CD4-positive, alpha-beta T cell treated with Interleukin-15 for 4 hours (primary cell): ENCODE data around the gene RGPD4.
"Not testable (repeated sequence)": the region's sequence is repeated elsewhere in the genome, so short reads cannot be mapped to it uniquely, and the experiment has no call there.

ENCODE experiments used
- DNase-seq: peaks from one replicate; pipeline ENCODE4 v3.0.0-alpha.2; 2020; ENCODE audit warnings: low spot score

RGPD4 gene

DNA sequence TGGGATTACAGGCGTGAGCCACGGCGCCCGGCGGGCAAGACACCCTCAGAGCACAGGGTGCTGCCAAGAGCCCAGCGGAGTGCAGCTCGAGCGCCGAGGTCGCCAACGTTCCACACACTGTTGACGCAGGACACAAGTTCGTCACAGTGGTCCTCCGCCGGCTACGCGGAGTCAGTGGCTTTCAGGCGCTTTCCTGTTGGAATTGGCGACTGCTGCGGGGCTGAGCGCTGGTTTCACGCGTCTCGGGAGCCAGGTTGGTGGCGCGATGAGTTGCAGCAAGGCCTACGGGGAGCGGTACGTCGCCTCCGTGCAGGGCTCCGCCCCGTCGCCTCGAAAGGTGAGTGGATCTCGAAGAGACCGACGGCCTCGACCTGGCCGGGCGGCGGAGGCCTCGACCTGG lies at the start of gene RGPD4:
Gene RGPD4 (plus strand): TSS at position 144 of the 400 bp plus-strand sequence. CDS start 122 bp downstream, at position 266.
- not testable (repeated sequence) for DNase-seq

DNA sequence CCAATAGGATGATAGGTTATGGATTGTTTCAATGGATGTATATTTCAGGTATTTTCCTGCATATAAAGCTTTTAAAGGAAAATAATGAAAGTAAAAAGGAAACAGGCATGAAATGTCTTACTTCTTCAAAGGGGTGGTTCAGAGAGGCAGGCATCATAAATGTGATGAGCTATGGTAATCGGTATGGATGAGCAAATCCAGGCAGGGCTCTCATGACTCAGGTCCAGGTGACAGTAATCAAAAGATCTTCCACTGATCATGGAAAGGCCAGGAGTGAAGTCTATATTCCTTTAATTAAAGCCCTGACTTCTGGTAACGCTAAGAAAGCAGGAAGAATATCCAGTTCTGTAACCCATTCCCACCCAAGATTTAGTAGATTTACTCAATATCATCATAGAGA lies 48.7 kb upstream of the RGPD4 start:
- no peak for DNase-seq

DNA sequence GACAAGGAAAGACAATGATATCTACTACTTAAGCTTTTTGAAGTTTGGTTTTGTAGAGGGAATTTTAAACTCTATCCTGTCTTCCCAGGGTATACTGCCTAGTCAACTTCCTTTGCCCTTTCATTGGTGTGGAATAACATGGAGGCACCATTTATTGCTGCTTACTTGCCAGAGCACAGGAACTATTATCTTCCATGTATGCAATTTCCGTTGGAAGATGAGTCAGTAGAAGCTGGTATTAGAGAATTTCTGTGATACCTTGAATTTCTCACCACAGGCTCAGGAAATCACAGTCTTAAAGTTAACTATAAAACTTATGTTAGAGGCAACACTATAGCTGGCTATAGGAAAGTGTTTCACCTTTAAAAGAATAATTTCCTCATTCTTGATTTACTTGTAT lies 40.9 kb upstream of the RGPD4 start:
- DNase-seq: no peak

DNA sequence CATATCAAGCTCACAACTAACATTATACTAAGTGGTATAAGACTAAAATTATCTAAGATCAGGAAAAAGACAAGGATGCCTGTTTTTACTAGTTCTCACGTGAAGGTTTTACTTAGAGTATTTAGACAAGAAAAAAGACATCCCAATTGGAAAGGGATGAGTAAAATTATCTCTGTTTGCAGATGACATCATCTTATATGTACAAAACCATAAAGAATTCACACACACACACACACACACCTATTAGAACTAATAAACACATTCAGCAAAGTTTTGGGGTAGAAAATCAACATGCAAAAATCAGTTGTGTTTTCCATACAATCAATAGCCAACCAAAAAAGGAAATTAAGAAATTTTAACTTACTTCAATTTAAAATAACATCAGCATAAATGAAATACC lies 35.9 kb upstream of the RGPD4 start:
- no peak for DNase-seq

DNA sequence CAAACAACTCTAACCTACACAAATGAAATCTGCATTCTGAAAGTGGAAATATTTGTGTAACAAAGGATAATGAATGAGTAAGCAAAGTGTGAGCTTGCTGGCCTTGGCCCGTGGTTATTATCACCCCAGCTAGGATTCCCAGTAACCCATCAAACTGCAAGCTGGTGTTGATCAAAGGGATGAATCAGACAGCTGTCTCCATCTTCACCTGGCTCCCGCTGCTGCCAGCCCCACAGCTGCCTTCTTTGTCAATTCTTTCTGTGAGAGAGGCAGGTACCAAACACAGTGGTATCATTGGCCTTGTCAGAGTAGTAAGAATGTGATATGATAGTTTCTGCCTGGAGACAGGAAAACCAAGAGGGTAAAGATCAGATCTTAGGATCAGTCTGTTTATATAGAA lies 25.2 kb upstream of the RGPD4 start:
- no peak for DNase-seq

DNA sequence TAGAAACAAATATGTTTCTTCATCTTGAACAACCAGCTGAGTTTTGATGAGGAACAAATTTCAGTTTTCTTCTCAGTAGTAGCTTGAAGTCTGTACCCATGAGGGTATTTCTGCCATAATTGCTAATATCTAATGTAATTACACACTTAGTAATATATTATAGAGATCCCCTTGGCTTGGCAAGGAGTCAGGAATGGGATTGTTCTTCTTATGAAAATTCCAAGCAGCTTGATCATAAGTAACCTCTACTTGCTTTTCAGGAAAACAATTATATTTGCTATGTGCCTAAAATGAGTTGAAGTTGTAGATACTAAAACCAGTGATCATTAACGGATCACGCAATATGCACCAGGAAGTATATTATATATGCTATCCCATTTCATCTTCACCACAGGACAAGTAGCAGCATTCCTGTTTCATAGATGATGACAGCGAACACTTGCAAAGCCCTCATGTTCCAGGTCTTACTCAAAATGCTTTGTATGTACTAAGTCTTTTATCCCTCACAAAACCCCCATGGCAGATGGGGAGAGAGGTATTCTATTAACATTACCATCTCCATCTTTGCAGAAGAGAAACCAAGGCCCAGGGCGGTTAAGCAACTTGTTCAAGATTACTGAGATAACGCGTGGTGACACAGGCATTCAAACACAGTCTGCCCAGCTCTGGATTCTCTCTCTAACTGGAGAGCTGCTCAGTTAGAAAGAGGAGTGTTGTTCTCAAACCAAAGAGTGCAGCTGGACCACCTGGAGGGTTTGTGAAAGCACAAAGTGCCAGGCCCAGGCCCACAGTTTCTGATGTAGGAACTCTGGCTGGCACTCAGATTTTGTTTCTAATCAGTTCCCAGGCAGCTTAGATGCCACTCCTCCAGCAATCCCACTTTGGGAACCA lies 21.8 kb upstream of the RGPD4 start:
- DNase-seq: no peak

DNA sequence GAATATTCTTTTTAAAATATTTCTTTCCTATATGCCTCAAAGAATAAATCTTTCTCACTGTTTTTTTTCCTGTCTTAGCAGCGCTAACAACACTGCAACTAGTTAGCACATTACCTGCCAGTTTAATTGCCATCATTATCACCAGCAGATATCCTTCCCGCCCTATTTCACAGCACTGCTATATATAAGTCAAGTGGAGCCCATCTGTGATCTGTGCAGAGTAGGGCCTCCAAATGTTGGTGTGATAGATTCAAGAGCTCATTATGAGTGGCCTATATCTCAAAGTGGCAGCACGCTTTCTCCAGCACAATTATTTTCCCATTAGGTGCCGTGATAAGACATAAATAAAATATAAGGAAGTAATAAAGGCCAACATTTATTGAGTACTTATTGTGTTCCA lies 19.8 kb upstream of the RGPD4 start:
- DNase-seq: no peak

DNA sequence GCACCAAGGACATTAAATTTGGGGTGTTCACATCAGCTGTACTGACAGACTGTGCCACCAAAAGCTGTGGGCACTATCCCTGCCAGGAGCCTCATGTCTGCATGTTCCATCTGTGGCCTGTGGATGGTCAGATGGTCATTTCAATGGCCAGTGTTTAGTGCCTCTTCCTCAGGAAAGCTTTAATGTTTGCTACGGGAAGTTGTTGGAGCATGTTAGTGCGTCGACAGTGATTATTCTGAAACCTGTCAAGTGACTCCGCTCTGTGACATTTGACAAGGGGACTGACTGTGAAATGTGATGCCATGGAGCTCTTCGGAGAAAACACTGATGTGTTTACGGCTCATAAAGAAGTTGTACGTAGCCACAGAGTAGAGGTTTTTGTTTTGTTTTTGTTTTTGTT lies 18.7 kb upstream of the RGPD4 start:
- DNase-seq: no peak

DNA sequence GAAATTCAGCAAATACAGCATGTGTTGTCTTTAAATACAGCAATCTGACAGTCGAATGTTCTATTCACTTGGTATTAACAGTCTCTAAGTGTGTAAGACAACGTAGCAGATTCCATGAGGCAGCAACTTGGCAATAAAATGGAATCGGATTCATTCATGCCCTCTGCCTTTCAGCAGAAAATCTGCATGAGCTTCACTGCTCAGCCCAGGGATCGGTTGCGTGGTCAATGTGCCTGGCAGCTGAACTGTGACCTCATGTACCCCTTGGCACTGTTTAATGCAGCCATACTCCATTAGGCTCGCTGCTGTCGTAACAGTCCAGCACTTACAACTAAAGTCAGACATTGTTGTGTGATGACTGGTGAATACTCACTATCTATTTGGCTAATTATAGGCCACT lies 17.7 kb upstream of the RGPD4 start:
- no peak for DNase-seq

DNA sequence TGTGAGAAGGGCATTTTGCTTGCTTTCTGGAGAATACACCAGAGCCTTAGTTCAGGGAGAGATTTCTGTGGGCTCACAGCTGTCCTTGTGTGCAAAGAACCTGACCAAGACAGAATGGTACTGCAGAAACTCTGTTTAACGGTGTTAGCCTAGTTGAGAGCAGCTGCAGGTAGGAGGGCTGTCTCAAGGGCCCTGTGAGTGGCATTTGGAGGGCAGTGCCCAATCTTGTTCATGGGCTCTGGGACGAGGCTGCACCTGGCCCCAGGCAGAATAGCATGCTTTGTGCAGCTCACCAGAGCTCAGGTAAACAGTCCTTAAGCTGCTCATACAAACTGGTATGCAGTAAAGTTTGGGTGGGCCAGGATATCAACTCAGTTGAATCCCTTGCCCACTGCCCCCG lies 16.9 kb upstream of the RGPD4 start:
- DNase-seq: no peak

DNA sequence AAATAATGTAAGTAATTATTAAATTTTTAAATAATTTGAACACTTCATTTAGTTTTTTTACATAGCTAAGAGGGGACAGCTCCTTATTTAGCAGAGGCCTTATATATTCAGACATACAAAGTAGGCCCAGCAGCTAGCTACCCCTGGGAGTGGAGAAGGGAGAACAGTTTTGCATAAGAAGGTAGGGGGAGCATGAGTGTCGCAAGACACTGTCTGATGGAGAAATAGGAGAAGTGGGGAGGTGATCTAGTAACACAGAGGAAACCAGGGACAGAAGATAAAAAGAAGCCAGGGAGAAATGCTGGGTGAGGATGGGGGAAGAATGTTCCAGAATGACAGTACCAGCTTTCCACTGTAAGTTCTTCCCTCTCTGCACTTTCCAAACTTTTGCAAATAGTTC lies 16.0 kb upstream of the RGPD4 start:
- no peak for DNase-seq

DNA sequence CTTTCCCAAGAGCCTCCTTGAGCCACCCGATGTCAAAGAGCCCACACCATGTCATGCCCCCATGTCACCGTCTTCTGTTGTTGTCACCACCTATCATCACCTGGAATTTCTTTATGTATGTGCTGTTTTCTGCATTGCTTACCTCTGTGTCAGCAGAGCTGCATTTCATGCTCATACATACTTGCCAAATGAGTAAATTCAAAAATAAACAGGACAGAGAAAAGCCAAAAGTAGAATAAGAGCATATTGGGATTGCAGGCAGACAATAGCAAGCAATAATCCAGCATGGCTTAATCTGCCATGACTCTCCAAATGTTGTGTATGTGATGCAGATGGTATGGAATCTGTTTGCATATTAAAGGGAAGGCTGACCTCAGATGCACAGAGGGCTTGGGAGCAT lies 15.3 kb upstream of the RGPD4 start:
- DNase-seq: no peak

DNA sequence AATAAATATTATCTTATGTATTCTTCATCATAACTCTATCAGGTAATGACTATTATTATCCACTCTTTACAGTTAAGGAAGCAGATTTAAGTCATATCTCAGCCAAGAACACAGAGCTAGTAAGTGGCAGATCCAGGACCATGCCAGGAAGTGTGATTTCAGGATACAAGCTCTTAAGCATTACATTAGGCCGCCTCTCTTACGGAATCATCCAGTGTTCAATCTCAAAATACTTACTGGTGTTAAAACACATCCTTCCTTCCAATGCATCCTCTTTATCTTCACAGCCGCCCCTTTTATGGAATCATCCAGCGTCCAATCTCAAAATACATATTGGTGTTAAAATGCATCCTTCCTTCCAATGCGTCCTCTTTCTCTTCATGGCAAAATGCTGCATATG lies 14.7 kb upstream of the RGPD4 start:
- no peak for DNase-seq

DNA sequence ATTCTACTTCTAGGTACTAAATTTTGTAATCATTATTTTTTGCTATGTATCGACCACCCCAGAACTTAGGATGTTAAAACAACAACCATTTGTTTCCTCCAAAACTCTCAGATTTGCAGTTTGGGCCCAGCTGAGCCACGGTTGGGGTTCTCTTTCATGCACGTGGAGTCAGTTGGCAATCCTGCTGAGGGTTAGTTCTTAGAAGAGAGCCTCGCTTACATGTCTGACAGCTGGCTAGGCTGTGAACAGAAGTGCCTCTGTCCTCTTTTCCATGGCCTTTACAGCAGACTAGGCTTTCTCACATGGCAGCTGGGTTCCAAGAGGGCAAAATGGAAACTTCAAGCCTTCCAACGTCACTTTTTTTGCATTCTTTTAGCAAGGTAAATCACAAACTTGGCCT lies 9.3 kb upstream of the RGPD4 start:
- DNase-seq: no peak

DNA sequence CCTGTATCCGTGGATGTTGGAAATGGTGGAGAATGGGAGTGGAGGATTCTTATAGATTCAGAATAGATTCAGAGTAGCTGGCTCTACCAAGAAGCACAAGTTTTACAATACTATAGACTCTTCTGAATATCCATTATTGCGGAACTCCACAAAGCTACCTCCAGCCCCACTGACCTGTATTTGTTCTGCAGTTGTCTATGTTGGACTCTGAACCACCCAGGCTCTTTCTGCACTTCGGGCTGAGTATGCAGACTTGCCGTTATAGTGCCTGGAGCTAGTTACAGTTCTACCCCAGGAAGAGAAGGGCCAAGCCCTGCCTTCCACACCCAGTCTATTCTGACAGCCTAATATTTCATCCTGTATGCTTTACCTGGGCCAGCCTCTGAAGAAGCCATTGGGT lies 4.4 kb upstream of the RGPD4 start:
- DNase-seq: no peak

DNA sequence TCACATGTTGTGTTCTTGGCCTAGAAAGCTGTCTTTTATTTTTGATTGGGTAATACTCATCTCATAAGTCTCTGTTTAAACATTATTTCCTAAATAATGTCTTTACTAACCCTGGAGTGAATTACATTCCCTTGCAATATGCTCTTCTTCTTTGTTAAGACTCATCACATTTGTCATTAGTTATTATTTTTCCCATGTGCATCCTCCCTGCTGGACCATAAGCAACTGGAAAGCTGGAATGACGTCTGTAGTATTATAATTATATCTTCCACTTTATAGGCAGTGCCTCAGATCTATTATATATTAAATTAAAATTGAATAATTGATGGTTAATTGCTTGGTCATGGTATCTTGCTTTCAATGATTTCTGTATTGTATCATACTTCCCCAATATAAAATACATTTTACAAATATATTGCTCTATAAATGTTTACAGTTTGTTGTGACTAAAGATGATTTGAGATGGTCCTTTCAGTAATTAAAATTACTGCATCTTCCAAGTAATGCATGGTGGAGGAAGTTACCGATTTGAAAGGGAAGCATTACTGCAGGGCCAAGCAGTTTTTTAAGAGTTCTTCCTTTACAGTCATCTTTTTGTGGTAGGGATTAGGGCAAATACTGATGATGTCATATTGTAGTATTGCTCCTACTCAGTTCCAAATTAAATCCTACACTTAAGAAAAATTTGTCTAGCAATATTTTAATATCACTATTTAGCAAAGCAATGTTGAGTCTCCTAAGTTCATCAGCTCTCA lies 2.1 kb upstream of the RGPD4 start:
- DNase-seq: no peak

DNA sequence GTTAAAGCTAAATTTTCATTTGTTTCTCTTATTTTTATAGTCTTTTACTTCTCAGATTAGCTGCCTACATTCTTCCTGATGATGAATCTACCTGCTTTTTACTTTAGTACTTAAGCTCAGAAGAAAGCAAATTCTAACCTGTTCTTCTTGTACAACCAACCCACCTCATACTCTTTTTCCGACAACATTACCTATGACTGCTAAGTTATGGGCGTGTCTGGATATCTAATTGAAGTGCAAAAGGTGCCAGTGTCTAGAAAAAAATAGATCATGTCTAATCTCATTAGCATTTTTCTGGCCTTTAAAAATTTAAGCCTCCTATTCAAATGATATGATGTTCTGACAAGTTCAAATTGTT lies 1.5 kb upstream of the RGPD4 start:
- no peak for DNase-seq

DNA sequence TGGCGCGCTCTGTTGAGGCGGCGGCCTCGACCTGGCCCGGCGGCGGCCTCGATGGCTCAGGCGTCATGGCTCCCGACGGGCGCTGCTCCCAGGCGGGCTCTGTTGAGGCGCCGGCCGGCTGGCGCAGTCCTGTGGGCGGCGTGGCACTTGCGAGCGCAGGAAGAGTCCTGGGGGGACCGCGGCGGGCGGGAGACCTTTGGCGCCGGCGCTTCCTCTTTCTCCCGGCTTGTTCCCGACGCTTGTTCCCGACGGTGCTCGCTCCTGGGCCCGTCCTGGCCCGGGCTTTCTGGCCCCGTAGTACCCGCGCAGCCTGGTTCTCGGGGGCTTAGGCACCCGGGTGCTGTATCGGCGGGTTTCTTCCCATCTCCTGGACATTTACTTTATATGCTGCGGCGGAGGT lies 2.8 kb downstream of the RGPD4 start:
- not testable (repeated sequence) for DNase-seq

DNA sequence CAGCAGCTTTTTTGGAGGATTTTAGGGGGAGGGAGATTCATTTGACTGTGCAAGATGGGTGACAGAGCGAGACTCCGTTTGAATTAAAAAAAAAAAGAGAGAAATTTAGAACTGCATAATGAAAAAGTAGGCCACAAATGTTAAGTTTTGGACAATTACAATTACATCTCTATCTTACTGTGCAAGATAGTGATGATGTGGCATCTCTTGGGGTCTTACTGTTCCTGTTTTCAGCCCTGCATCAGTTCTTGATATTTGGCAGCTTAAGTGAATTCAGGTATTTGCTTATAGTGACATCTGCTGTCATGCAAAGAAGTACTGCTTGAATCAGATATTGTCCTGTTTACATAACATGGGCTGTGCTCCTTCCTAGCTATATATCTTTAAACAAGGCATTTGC lies 6.5 kb downstream of the RGPD4 start:
- not testable (repeated sequence) for DNase-seq

DNA sequence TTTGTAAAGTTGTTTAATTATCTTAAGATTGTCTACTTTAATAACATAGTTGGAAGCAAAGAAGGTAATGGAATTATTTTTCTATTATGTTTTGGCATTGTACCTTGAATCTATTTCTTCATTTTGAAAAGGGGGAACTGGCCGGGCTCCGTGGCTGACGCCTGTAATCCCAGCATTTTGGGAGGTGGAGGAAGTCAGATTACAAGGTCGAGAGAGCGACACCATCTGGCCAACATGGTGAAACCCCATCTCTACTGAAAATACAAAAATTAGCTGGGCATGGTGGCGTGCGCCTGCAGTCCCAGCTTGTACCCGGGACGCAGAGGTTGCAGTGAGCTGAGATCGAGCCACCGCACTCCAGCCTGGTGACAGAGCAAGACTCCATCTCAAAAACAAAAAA lies 6.9 kb downstream of the RGPD4 start:
- not testable (repeated sequence) for DNase-seq

DNA sequence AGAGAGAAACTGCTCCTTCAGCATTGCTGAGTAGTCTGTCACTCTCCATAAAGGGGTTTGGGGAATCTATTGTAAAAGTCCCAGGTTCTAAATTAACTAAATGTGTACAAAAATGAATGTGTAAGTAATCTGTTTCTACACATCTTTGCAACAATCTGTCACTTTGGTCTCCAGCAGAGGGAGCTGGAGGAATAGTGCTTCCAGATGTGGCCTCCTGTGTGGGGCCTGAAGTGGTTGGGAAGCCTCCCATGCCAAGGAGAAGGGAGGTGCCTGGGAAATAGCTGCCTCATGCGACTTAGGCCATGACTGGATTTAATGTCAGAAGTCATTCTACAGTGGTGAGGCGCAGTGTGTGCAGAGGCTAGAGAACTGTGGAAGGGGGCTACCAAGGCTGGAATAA lies 89.4 kb downstream of the RGPD4 start:
- DNase-seq: not testable (repeated sequence)

DNA sequence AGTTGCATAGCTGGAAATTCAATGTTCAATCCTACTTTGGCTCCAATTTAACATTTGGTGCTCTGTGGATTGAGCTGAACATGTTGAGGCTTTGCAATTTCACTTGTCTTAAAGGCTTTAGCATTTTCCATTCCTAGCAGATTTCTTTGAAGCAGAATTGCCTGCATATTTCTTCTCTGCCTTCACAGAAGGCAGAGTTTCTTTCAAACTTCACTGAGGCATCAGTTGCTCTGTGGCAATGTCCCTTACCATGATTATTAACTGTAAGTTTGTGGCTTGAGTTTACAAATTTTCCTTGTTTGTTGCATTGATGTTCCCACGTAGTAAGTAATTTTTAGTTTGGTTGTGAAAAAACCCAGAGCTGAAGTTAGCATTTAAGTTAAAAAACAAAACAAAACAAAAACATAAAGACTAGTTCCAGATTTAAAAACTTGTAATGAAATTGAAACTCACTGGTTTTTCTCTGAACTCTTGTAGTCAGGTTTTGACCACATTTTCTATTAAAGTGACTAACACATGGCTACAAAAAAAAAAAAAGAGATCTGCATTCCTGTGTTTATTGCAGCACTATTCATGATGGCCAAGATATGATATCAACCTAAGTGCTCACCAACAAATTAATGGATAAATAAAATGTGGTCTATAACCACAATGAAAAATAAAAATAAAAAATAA lies 90.1 kb downstream of the RGPD4 start:
- DNase-seq: not testable (repeated sequence)

DNA sequence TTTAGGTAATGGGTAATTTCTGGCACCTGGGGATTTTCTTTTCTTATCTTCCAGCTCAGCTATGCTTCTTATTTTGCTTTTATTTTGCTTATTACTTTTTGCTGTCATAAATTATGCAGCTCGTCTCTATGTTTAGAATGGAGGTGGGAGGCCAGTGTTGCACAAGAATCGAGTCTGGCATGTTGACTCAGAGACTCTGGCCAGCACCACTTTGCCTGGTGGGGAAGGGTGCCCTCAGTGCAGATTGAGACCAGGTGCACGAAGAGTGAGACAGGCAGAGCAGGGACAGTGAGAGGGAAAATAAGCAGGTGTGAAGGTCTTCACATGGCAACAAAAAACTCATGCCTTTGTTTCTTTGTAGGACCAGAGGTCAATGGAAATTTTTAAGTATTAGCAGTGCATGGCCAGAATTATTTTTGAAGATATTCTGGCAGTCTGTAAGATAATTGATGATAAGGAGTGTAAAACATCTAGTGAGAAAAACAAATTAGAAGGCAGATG lies 100.4 kb downstream of the RGPD4 start:
- no peak for DNase-seq
